B cell (primary cell): ENCODE data around the gene CCDC85C. TPM values are rescaled to one million over a fixed set of nuclear protein-coding genes. Genes with fewer than 3 reads are reported as not detected.

Experiments
- ATAC-seq: fragments of 200-7000 bp; cut with Tn5 transposase; one replicate; pipeline ENCODE4 v1.10.0; 2021; ENCODE audit warnings: low read depth, mild to moderate bottlenecking, moderate number of reproducible peaks, moderate library complexity
- CTCF ChIA-PET: fragments of 350-600 bp; sonication (Branson Sonifier 250); formaldehyde crosslinking; loops from one replicate; lab custom pipeline; 2021; ENCODE audit warnings: antibody characterized with exemption, inconsistent platforms; lab: Charles Lee
- POLR2A ChIA-PET: fragments of 350-600 bp; sonication (Branson Sonifier 250); formaldehyde crosslinking; loops from one replicate; lab custom pipeline; 2021; ENCODE audit warnings: antibody characterized with exemption; lab: Charles Lee
- DNase-seq: peaks from one replicate; pipeline ENCODE4 v3.0.0; 2013
- H2AFZ ChIP-seq: 2 replicates; pipeline ENCODE4 v1.6.1; 2012; ENCODE audit warnings: mild to moderate bottlenecking, low read depth, low read length; ENCODE audit not compliant: insufficient read depth, poor library complexity, severe bottlenecking
- H3K27ac ChIP-seq, 2 donors: 1 replicate in 1 of 2; 2 replicates in 1 of 2; pipeline ENCODE4 v1.5.1; 2012 to 2013; ENCODE audit warnings: low read length in 2 of 2, mild to moderate bottlenecking in 2 of 2, moderate library complexity in 1 of 2
- H3K27me3 ChIP-seq, 4 experiments: fragments of 200-600 bp in 1 of 4; sonication (generic) in 1 of 4; replicated peaks in 1 of 4; 1 replicate in 2 of 4; 2 replicates in 2 of 4; pipeline versions ENCODE4 v1.6.1 to v1.7.0; 2013 to 2016; ENCODE audit warnings: low read length in 3 of 4, mild to moderate bottlenecking in 2 of 4, mixed read lengths in 1 of 4, moderate library complexity in 1 of 4; ENCODE audit not compliant: insufficient read depth in 4 of 4, control insufficient read depth in 3 of 4; ENCODE audit errors: control extremely low read depth in 1 of 4
- H3K36me3 ChIP-seq, 2 experiments: replicated peaks in 1 of 2; 1 replicate in 1 of 2; 2 replicates in 1 of 2; pipeline versions ENCODE4 v1.6.1 to v1.7.1; 2013; ENCODE audit warnings: low read length in 1 of 2; ENCODE audit not compliant: insufficient read depth in 2 of 2, control insufficient read depth in 1 of 2; ENCODE audit errors: control extremely low read depth in 1 of 2, extremely low read depth in 1 of 2
- H3K4me1 ChIP-seq, 2 donors: fragments of 200-600 bp in 1 of 2; sonication (generic) in 1 of 2; 1 replicate in 1 of 2; 2 replicates in 1 of 2; pipeline versions ENCODE4 v1.5.1 to v1.6.1; 2013 to 2017; ENCODE audit warnings: low read length in 2 of 2; ENCODE audit not compliant: control insufficient read depth in 2 of 2, insufficient read depth in 2 of 2
- H3K4me2 ChIP-seq: replicated peaks from 2 replicates; pipeline ENCODE3; 2012; ENCODE audit warnings: mild to moderate bottlenecking, low read depth, low read length; ENCODE audit not compliant: poor library complexity, severe bottlenecking
- H3K4me3 ChIP-seq, 5 experiments: fragments of 200-600 bp in 1 of 5; sonication (generic) in 1 of 5; 1 replicate in 3 of 5; 2 replicates in 2 of 5; pipeline versions ENCODE4 v1.5.1 to v1.7.0; 2011 to 2016; ENCODE audit warnings: low read length in 4 of 5, mild to moderate bottlenecking in 4 of 5, low read depth in 2 of 5, control low read depth in 1 of 5, moderate library complexity in 1 of 5; ENCODE audit not compliant: insufficient read depth in 1 of 5; ENCODE audit errors: control extremely low read depth in 1 of 5, extremely low read depth in 1 of 5
- H3K79me2 ChIP-seq: fragments of 200-600 bp; sonication (generic); one replicate; pipeline ENCODE4 v1.6.0; 2016; ENCODE audit warnings: low read length; ENCODE audit not compliant: control insufficient read depth, insufficient read depth
- H3K9ac ChIP-seq: fragments of 200-600 bp; sonication (generic); 2 replicates; pipeline ENCODE4 v1.6.1; 2017; ENCODE audit warnings: mild to moderate bottlenecking, low read length, moderate library complexity
- H3K9me3 ChIP-seq, 3 donors: one replicate each; pipeline versions ENCODE4 v1.6.1 to v1.7.1; 2013; ENCODE audit warnings: low read length in 2 of 3; ENCODE audit not compliant: control insufficient read depth in 2 of 3, insufficient read depth in 1 of 3; ENCODE audit errors: control extremely low read depth in 1 of 3
- H4K20me1 ChIP-seq: 2 replicates; pipeline ENCODE4 v1.6.0; 2012; ENCODE audit warnings: mild to moderate bottlenecking, low read length; ENCODE audit not compliant: insufficient read depth, control insufficient read depth, poor library complexity, severe bottlenecking
- H3K27ac Mint-ChIP-seq: one replicate; pipeline ENCODE4 v1.8.0; 2021; ENCODE audit warnings: mixed read lengths
- H3K27me3 Mint-ChIP-seq: one replicate; pipeline ENCODE4 v1.8.0; 2021; ENCODE audit warnings: mixed read lengths
- H3K4me1 Mint-ChIP-seq: one replicate; pipeline ENCODE4 v1.8.0; 2021; ENCODE audit warnings: mixed read lengths
- H3K4me3 Mint-ChIP-seq: one replicate; pipeline ENCODE4 v1.8.0; 2021; ENCODE audit warnings: mixed read lengths
- H3K9me3 Mint-ChIP-seq: one replicate; pipeline ENCODE4 v1.8.0; 2022; ENCODE audit warnings: mixed read lengths; ENCODE audit not compliant: insufficient read depth
- EZH2 ChIP-seq: IDR thresholded peaks from 2 replicates; pipeline ENCODE4 v1.6.1; 2012; ENCODE audit warnings: borderline replicate concordance, low read depth, mild to moderate bottlenecking, moderate library complexity, low read length; ENCODE audit not compliant: insufficient read depth, poor library complexity, severe bottlenecking
- WGBS: methylation state at CpG from one replicate; pipeline ENCODE4 v1.1.5; 2013; ENCODE audit warnings: missing lambda C conversion rate; ENCODE audit not compliant: insufficient coverage; 5-methylcytosine and 5-hydroxymethylcytosine counted together
- intact Hi-C: fragments of 100-400 bp; cut with micrococcal nuclease; formaldehyde crosslinking; loops from one replicate; pipeline ENCODE4 v1.10.0; 2022
- polyA plus RNA-seq: library from polyadenylated mRNA; depleted of rRNA; stranded (reverse); fragments of >200 nt; gene quantifications from 2 replicates; pipeline ENCODE4 v1.2.3, GENCODE V29; 2012
- total RNA-seq, 2 donors: library from RNA; stranded (reverse); fragments of 120-200 nt in 1 of 2; gene quantifications; 1 replicate in 1 of 2; 2 replicates in 1 of 2; pipeline versions ENCODE4 v1.2.3 to v1.2.4, GENCODE V29; 2013 to 2022
- TF ChIP-seq, protein P1 (sequence below): fragments of 200-600 bp; IDR thresholded peaks from one replicate; pipeline ENCODE4 v1.8.0; 2022; ENCODE audit warnings: antibody characterized with exemption, mild to moderate bottlenecking

CCDC85C gene
- total and polyA plus RNA-seq, 2 donors (not counting 1 experiment from before 2014, with no cell fraction given): 0.52 to 2.7 TPM

GRCh38 chr14:99549684-99550083 lies 54.3 kb downstream of the CCDC85C start:
- Mint-ChIP-seq H3K4me3 (no peak overlapping the region), H3K27me3 (peaks cover 3% of the 10 kb centered on the region), H3K27ac (no peak overlapping the region), H3K9me3 (no peaks in the 10 kb centered on the region), H3K4me1 (no peaks in the 10 kb centered on the region)
- TF ChIP-seq, protein P1, sequence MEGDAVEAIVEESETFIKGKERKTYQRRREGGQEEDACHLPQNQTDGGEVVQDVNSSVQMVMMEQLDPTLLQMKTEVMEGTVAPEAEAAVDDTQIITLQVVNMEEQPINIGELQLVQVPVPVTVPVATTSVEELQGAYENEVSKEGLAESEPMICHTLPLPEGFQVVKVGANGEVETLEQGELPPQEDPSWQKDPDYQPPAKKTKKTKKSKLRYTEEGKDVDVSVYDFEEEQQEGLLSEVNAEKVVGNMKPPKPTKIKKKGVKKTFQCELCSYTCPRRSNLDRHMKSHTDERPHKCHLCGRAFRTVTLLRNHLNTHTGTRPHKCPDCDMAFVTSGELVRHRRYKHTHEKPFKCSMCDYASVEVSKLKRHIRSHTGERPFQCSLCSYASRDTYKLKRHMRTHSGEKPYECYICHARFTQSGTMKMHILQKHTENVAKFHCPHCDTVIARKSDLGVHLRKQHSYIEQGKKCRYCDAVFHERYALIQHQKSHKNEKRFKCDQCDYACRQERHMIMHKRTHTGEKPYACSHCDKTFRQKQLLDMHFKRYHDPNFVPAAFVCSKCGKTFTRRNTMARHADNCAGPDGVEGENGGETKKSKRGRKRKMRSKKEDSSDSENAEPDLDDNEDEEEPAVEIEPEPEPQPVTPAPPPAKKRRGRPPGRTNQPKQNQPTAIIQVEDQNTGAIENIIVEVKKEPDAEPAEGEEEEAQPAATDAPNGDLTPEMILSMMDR: no peak
- TF ChIP-seq EZH2: no peak
- ChIA-PET POLR2A (no interaction called here), CTCF (no interaction called here)
- no peaks in the 10 kb centered on the region for H3K4me1 ChIP-seq
- no peak overlapping the region for H3K9ac ChIP-seq
- WGBS: 87% methylated on average over 9 of the region's 10 CpGs
- no peak for ATAC-seq
- no peak overlapping the region for H2AFZ ChIP-seq
- no peaks in the 10 kb centered on the region for H4K20me1 ChIP-seq
- intact Hi-C loops: no loop called here
- no peak overlapping the region for H3K4me3 ChIP-seq
- H3K4me2 ChIP-seq: no peak overlapping the region
- H3K27me3 ChIP-seq: no peaks in the 10 kb centered on the region
- no peak for DNase-seq
- H3K9me3 ChIP-seq: no peaks in the 10 kb centered on the region
- H3K79me2 ChIP-seq: no peaks in the 10 kb centered on the region
- H3K27ac ChIP-seq: no peak overlapping the region
- H3K36me3 ChIP-seq: no peaks in the 10 kb centered on the region

- CTCF ChIA-PET: no interaction called here
- TF ChIP-seq, protein P1: no peak
- TF ChIP-seq EZH2: no peak
- H3K27ac Mint-ChIP-seq: no peak overlapping the region
- no peaks in the 10 kb centered on the region for H3K9me3 ChIP-seq
- POLR2A ChIA-PET: no interaction called here
- DNase-seq (no peak), ATAC-seq (no peak)
- WGBS: 83% methylated on average over 3 of the region's 10 CpGs
- H3K4me1 Mint-ChIP-seq: no peaks in the 10 kb centered on the region
- no peak overlapping the region for H3K27ac ChIP-seq
- H3K27me3 Mint-ChIP-seq: peaks cover 3% of the 10 kb centered on the region
- intact Hi-C loops: no loop called here
- H3K36me3 ChIP-seq: no peaks in the 10 kb centered on the region
- no peak overlapping the region for H3K4me2 ChIP-seq
- H3K4me1 ChIP-seq: no peaks in the 10 kb centered on the region
- H3K4me3 Mint-ChIP-seq: no peak overlapping the region
- no peaks in the 10 kb centered on the region for H3K79me2 ChIP-seq
- H2AFZ ChIP-seq: no peak overlapping the region
- no peak overlapping the region for H3K9ac ChIP-seq
- H3K9me3 Mint-ChIP-seq: no peaks in the 10 kb centered on the region
- H3K4me3 ChIP-seq: no peak overlapping the region
- H4K20me1 ChIP-seq: no peaks in the 10 kb centered on the region
- no peaks in the 10 kb centered on the region for H3K27me3 ChIP-seq
Observed at GRCh38 chr14:99548871-99549515, 55.0 kb downstream of the CCDC85C start.
